Measurements from ENCODE around the gene COASY.
"Not testable (repeated sequence)": the region's sequence is repeated elsewhere in the genome, so short reads cannot be mapped to it uniquely, and the experiment has no call there.

Gene COASY

GRCh38 chr17:42555961-42556617, 5.9 kb upstream of the COASY start:
- H3K9me3 ChIP-seq (ENCODE audit: control extremely low read depth in 1 of 5, control insufficient read depth in 4 of 5, insufficient read depth in 2 of 5, low read depth in 1 of 5, low read length in 4 of 5); H3K4me3 ChIP-seq (ENCODE audit: control insufficient read depth in 1 of 7, extremely low read depth in 1 of 7, insufficient read depth in 4 of 7, low read depth in 2 of 7, low read length in 6 of 7); H3K27me3 ChIP-seq (replicated peaks in 2 of 5; ENCODE audit: control insufficient read depth in 4 of 5, insufficient read depth in 5 of 5, low read length in 4 of 5); POLR2A ChIA-PET; H3K27ac ChIP-seq (ENCODE audit: insufficient read depth in 1 of 2, low read depth in 1 of 2, low read length in 2 of 2, poor library complexity in 1 of 2, severe bottlenecking in 2 of 2); H3K36me3 ChIP-seq (ENCODE audit: control insufficient read depth in 4 of 4, insufficient read depth in 4 of 4, low read length in 3 of 4); DNase-seq; CTCF ChIA-PET: not testable (repeated sequence)
- peaks cover 3 to 22% (median 15%) of the 10 kb centered on the region in 4 experiments for H3K4me1 ChIP-seq (ENCODE audit: control extremely low read depth in 1 of 4, control insufficient read depth in 4 of 4, insufficient read depth in 4 of 4, low read length in 3 of 4)
- WGBS (ENCODE audit: insufficient coverage): 95% methylated on average over 3 of the region's 5 CpGs

- Histone ChIP-seq H3K4me1 (ENCODE audit: control extremely low read depth in 1 of 4, control insufficient read depth in 4 of 4, insufficient read depth in 4 of 4, low read length in 3 of 4) (peaks cover 3 to 42% (median 33%) of the 10 kb centered on the region in 4 experiments), H3K27me3 (replicated peaks in 2 of 5; ENCODE audit: control insufficient read depth in 4 of 5, insufficient read depth in 5 of 5, low read length in 4 of 5) (no peaks in the 10 kb centered on the region), H3K4me3 (ENCODE audit: control insufficient read depth in 1 of 7, extremely low read depth in 1 of 7, insufficient read depth in 4 of 7, low read depth in 2 of 7, low read length in 6 of 7) (no peak overlapping the region), H3K9me3 (ENCODE audit: control extremely low read depth in 1 of 5, control insufficient read depth in 4 of 5, insufficient read depth in 2 of 5, low read depth in 1 of 5, low read length in 4 of 5) (no peaks in the 10 kb centered on the region), H3K36me3 (ENCODE audit: control insufficient read depth in 4 of 4, insufficient read depth in 4 of 4, low read length in 3 of 4) (peaks cover 0 to 8% (median 3%) of the 10 kb centered on the region in 4 experiments), H3K27ac (ENCODE audit: insufficient read depth in 1 of 2, low read depth in 1 of 2, low read length in 2 of 2, poor library complexity in 1 of 2, severe bottlenecking in 2 of 2) (no peak overlapping the region)
- ChIA-PET CTCF (interaction anchor here (1.2 to 1.7 kb wide), 3 partner anchors 11 to 23 kb away, joined by 3 to 4 read pairs (median 4); partner anchors contain the start of genes NAGLU and PSMC3IP), POLR2A (interaction anchor here (0.6 to 1.0 kb wide), 3 partner anchors 8 to 84 kb away, joined by 3 to 6 read pairs (median 3); partner anchors contain the start of gene MLX)
- DNase-seq: no peak
- 95% methylated on average over 6 of the region's 6 CpGs for WGBS (ENCODE audit: insufficient coverage)
Observed at GRCh38 chr17:42559075-42559474, 2.9 kb upstream of the COASY start.

GRCh38 chr17:42560246-42560645, 1.7 kb upstream of the COASY start:
- Histone ChIP-seq H3K27ac (ENCODE audit: insufficient read depth in 1 of 2, low read depth in 1 of 2, low read length in 2 of 2, poor library complexity in 1 of 2, severe bottlenecking in 2 of 2) (no peak overlapping the region), H3K36me3 (ENCODE audit: control insufficient read depth in 4 of 4, insufficient read depth in 4 of 4, low read length in 3 of 4) (peaks cover 6 to 20% (median 11%) of the 10 kb centered on the region in 4 experiments), H3K27me3 (replicated peaks in 2 of 5; ENCODE audit: control insufficient read depth in 4 of 5, insufficient read depth in 5 of 5, low read length in 4 of 5) (no peaks in the 10 kb centered on the region), H3K4me3 (ENCODE audit: control insufficient read depth in 1 of 7, extremely low read depth in 1 of 7, insufficient read depth in 4 of 7, low read depth in 2 of 7, low read length in 6 of 7) (no peak overlapping the region), H3K4me1 (ENCODE audit: control extremely low read depth in 1 of 4, control insufficient read depth in 4 of 4, insufficient read depth in 4 of 4, low read length in 3 of 4) (peaks cover 3 to 36% (median 32%) of the 10 kb centered on the region in 4 experiments), H3K9me3 (ENCODE audit: control extremely low read depth in 1 of 5, control insufficient read depth in 4 of 5, insufficient read depth in 2 of 5, low read depth in 1 of 5, low read length in 4 of 5) (no peaks in the 10 kb centered on the region)
- DNase-seq: no peak
- WGBS (ENCODE audit: insufficient coverage): no CpG with 5 or more reads among the region's 3 CpGs
- POLR2A ChIA-PET: no interaction called here
- CTCF ChIA-PET: interaction anchor here (0.8 to 1.2 kb wide), 3 partner anchors 9 to 24 kb away, joined by 3 to 4 read pairs (median 3); partner anchors contain the start of gene NAGLU

- no peaks in the 10 kb centered on the region for H3K27me3 ChIP-seq (replicated peaks in 2 of 5; ENCODE audit: control insufficient read depth in 4 of 5, insufficient read depth in 5 of 5, low read length in 4 of 5)
- WGBS (ENCODE audit: insufficient coverage): 21% methylated on average over 47 of the region's 48 CpGs
- peak overlapping the region; percentile 54 to 97 (median 83) for H3K4me3 ChIP-seq (ENCODE audit: control insufficient read depth in 1 of 7, extremely low read depth in 1 of 7, insufficient read depth in 4 of 7, low read depth in 2 of 7, low read length in 6 of 7)
- ChIA-PET POLR2A (interaction anchor here (0.6 kb wide), 1 partner anchor 28 kb away, joined by 3 read pairs; no protein-coding TSS in a partner anchor), CTCF (interaction anchor here (0.9 to 1.3 kb wide), 2 partner anchors 14 to 16 kb away, joined by 3 to 4 read pairs; no protein-coding TSS in a partner anchor)
- peaks cover 6 to 32% (median 17%) of the 10 kb centered on the region in 4 experiments for H3K36me3 ChIP-seq (ENCODE audit: control insufficient read depth in 4 of 4, insufficient read depth in 4 of 4, low read length in 3 of 4)
- H3K27ac ChIP-seq (ENCODE audit: insufficient read depth in 1 of 2, low read depth in 1 of 2, low read length in 2 of 2, poor library complexity in 1 of 2, severe bottlenecking in 2 of 2): peak overlapping the region; percentile 93 to 95
- DNase-seq: no peak
- H3K9me3 ChIP-seq (ENCODE audit: control extremely low read depth in 1 of 5, control insufficient read depth in 4 of 5, insufficient read depth in 2 of 5, low read depth in 1 of 5, low read length in 4 of 5): no peaks in the 10 kb centered on the region
- H3K4me1 ChIP-seq (ENCODE audit: control extremely low read depth in 1 of 4, control insufficient read depth in 4 of 4, insufficient read depth in 4 of 4, low read length in 3 of 4): peaks cover under 1 to 46% (median 41%) of the 10 kb centered on the region in 4 experiments
Observed at GRCh38 chr17:42562388-42563142, 617 bp downstream of the COASY start.

GRCh38 chr17:42563143-42563509, 1.2 kb downstream of the COASY start:
- H3K27me3 ChIP-seq (replicated peaks in 2 of 5; ENCODE audit: control insufficient read depth in 4 of 5, insufficient read depth in 5 of 5, low read length in 4 of 5): no peaks in the 10 kb centered on the region
- WGBS (ENCODE audit: insufficient coverage): 90% methylated on average over 10 of the region's 14 CpGs
- H3K9me3 ChIP-seq (ENCODE audit: control extremely low read depth in 1 of 5, control insufficient read depth in 4 of 5, insufficient read depth in 2 of 5, low read depth in 1 of 5, low read length in 4 of 5): no peaks in the 10 kb centered on the region
- H3K4me3 ChIP-seq (ENCODE audit: control insufficient read depth in 1 of 7, extremely low read depth in 1 of 7, insufficient read depth in 4 of 7, low read depth in 2 of 7, low read length in 6 of 7): peak overlapping the region in 6 of 7 experiments; percentile 82 to 97 (median 86)
- peaks cover 6 to 32% (median 17%) of the 10 kb centered on the region in 4 experiments for H3K36me3 ChIP-seq (ENCODE audit: control insufficient read depth in 4 of 4, insufficient read depth in 4 of 4, low read length in 3 of 4)
- CTCF ChIA-PET: interaction anchor here (0.9 to 1.5 kb wide), 3 partner anchors 14 to 17 kb away, joined by 3 to 5 read pairs (median 4); no protein-coding TSS in a partner anchor
- POLR2A ChIA-PET: interaction anchor here (0.6 kb wide), 1 partner anchor 29 kb away, joined by 3 read pairs; no protein-coding TSS in a partner anchor
- DNase-seq: no peak
- peak overlapping the region; percentile 93 to 95 for H3K27ac ChIP-seq (ENCODE audit: insufficient read depth in 1 of 2, low read depth in 1 of 2, low read length in 2 of 2, poor library complexity in 1 of 2, severe bottlenecking in 2 of 2)
- H3K4me1 ChIP-seq (ENCODE audit: control extremely low read depth in 1 of 4, control insufficient read depth in 4 of 4, insufficient read depth in 4 of 4, low read length in 3 of 4): peaks cover 4 to 50% (median 45%) of the 10 kb centered on the region in 4 experiments

- no peak for DNase-seq
- Histone ChIP-seq H3K27me3 (replicated peaks in 2 of 5; ENCODE audit: control insufficient read depth in 4 of 5, insufficient read depth in 5 of 5, low read length in 4 of 5) (no peaks in the 10 kb centered on the region), H3K36me3 (ENCODE audit: control insufficient read depth in 4 of 4, insufficient read depth in 4 of 4, low read length in 3 of 4) (peaks cover 6 to 35% (median 18%) of the 10 kb centered on the region in 4 experiments), H3K27ac (ENCODE audit: insufficient read depth in 1 of 2, low read depth in 1 of 2, low read length in 2 of 2, poor library complexity in 1 of 2, severe bottlenecking in 2 of 2) (peak overlapping the region; percentile 93 to 95), H3K4me1 (ENCODE audit: control extremely low read depth in 1 of 4, control insufficient read depth in 4 of 4, insufficient read depth in 4 of 4, low read length in 3 of 4) (peaks cover 4 to 54% (median 47%) of the 10 kb centered on the region in 4 experiments), H3K9me3 (ENCODE audit: control extremely low read depth in 1 of 5, control insufficient read depth in 4 of 5, insufficient read depth in 2 of 5, low read depth in 1 of 5, low read length in 4 of 5) (no peaks in the 10 kb centered on the region), H3K4me3 (ENCODE audit: control insufficient read depth in 1 of 7, extremely low read depth in 1 of 7, insufficient read depth in 4 of 7, low read depth in 2 of 7, low read length in 6 of 7) (peak overlapping the region in 2 of 7 experiments; percentile 91 to 97)
- WGBS (ENCODE audit: insufficient coverage): 18% methylated on average over 1 of the region's 1 CpG
- POLR2A ChIA-PET: no interaction called here
- CTCF ChIA-PET: interaction anchor here (0.9 to 1.6 kb wide), 4 partner anchors 13 to 17 kb away, joined by 3 to 5 read pairs (median 4); no protein-coding TSS in a partner anchor
Observed at GRCh38 chr17:42563543-42563942, 1.6 kb downstream of the COASY start.
